GM12891 (cell line): ENCODE data around the gene TTLL8.
A peak's percentile ranks its signal among the peaks of the same experiment; 100 is the strongest.

Experiments used
- DNase-seq: peaks from one replicate; pipeline ENCODE4 v3.0.0; 2011; ENCODE audit warnings: low spot score; ENCODE audit not compliant: insufficient read length
- FAIRE-seq: peaks from 2 replicates; lab custom pipeline; 2011; peaks lifted over from hg19 to GRCh38; lab: Jason Lieb, UNC
- PAX5 ChIP-seq: IDR thresholded peaks from 2 replicates; pipeline ENCODE4 v1.6.1; 2011; ENCODE audit warnings: low read length, moderate library complexity, mild to moderate bottlenecking; ENCODE audit not compliant: insufficient read depth, severe bottlenecking
- POLR2A ChIP-seq: IDR thresholded peaks from 2 replicates; pipeline ENCODE4 v1.6.1; 2011; ENCODE audit warnings: low read depth, low read length, control low read depth
- POLR2AphosphoS5 ChIP-seq: IDR thresholded peaks from 2 replicates; pipeline ENCODE4 v1.6.1; 2011; ENCODE audit warnings: low read depth, low read length, control low read depth
- POU2F2 ChIP-seq: IDR thresholded peaks from 2 replicates; pipeline ENCODE4 v1.6.1; 2011; ENCODE audit warnings: low read depth, mild to moderate bottlenecking, control low read depth, low read length, moderate library complexity
- SPI1 ChIP-seq: IDR thresholded peaks from 2 replicates; pipeline ENCODE4 v1.6.1; 2011; ENCODE audit warnings: low read depth, low read length, control low read depth
- TAF1 ChIP-seq: IDR thresholded peaks from 2 replicates; pipeline ENCODE4 v1.6.1; 2011; ENCODE audit warnings: low read depth, low read length, control low read depth

TTLL8 gene

GRCh38 chr22:50014655-50015401 lies 43.3 kb downstream of the TTLL8 start:
- DNase-seq, result peak; percentile 51
- TF ChIP-seq POLR2A (no peak), TAF1 (no peak), PAX5 (no peak), SPI1 (no peak), POU2F2 (no peak), POLR2AphosphoS5 (no peak)
- no peak for FAIRE-seq

- DNase-seq, result peak; percentile 36
- FAIRE-seq, result no peak
These were observed 44.0 kb downstream of the TTLL8 start for GRCh38 chr22:50014053-50014501.

DNA sequence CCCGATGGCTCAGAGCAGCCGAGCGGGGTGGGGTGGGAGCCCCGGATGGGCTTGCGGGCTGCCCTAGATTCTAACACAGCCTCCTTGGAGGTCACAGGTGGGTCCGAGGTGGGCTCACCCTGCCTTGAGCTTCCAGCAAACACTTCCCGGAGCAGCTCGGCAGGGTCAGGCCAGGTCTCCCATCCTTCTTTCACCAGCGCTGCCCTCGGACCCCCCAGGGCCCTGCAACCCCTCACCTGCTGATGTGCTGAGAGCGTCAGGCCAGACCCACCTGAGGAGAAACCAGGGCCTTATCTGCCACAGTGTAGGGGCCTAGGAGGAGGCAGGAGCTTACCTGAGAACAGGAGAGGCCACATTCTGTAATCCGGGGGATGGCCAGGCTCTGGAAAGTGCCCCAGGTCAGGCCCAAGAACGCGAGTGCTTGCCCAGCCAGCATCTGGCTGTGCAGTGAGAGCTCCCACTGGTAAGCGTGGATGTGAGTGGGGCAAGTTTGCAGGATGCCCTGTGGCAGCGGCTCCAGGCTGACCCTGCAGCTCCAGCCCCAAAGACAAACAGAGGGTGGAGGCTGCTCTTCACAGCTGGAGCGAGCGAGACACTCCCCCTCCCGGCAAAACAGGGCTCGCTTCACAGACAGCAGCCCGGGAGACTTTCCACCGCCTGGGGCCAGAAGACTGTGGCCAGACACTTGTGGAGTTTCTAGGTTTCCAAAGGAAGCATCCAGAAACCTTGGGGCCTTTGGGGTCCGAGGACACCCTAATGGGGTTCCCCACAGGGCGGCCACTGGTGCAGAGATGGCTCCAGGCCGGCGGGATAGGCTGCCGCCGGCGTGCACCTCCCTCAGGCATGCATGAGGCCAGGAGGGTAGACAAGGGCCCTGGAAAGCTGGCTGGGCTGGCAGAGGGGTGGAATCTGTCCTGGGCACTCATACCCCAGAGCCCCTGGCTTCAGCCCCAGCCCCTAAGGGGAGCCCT lies 45.6 kb downstream of the TTLL8 start, which contains the start of gene IL17REL:
TSS of gene IL17REL (minus strand) at position 555 of the 971 bp plus-strand sequence. CDS start at position 436, 119 bp downstream.
- DNase-seq (peak; percentile 25), FAIRE-seq (no peak)
- TF ChIP-seq TAF1, result no peak
- no peak for TF ChIP-seq POLR2AphosphoS5
- TF ChIP-seq PAX5, result no peak
- no peak for TF ChIP-seq POLR2A
- no peak for TF ChIP-seq SPI1
- no peak for TF ChIP-seq POU2F2

More at GRCh38 chr22:50014053-50014501, 44.0 kb downstream of the TTLL8 start:
- no peak for TF ChIP-seq POLR2A
- no peak for TF ChIP-seq TAF1
- TF ChIP-seq PAX5, result no peak
- TF ChIP-seq POU2F2, result no peak
- TF ChIP-seq SPI1, result no peak

DNA sequence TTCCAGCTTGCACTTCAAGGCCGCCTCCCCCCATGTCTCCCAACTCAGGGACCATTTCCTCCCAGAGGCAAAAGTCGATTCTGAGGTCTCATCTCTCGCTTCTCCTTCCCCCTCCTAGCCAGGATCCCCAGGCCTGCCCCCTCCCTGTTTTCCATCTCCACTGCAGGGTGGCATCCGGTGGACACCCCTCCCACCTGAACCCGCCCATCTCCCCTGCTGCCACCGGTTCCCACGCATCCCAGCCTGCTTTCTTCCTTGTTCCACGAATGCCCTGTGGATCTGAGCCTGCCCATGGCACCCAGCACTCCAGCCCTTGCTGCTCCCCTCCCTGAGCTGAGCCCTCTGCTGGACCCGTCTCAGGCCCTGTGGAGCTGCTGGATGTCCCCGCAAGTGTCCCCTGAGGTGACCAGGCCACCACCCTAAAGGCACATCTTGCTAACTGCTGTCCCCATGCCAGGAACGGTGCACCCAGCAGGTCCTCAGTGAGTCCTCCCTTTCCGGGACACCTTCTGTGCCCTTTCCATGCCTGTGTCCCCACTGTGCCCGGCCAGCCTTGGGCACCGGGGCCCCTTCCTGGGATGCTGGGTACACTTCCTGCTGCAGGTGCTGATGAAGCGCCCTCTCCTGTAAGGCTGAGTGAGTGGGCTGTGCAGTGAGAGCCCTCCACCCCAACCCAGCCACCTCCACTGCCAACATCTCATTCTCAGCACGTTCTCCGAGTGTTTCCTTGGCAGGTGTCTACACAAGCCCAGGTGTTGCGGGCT lies 46.5 kb downstream of the TTLL8 start:
- FAIRE-seq (no peak), DNase-seq (peak; percentile 45)
- TF ChIP-seq TAF1 (no peak), POU2F2 (no peak), POLR2AphosphoS5 (no peak), PAX5 (no peak)

GRCh38 chr22:50010676-50011446 lies 47.2 kb downstream of the TTLL8 start:
- FAIRE-seq (no peak), DNase-seq (peak; percentile 69)
- TF ChIP-seq POLR2A (no peak), POLR2AphosphoS5 (no peak), PAX5 (no peak), SPI1 (no peak)

- FAIRE-seq, result peak; percentile 88
- TF ChIP-seq POLR2AphosphoS5, result no peak
- no peak for TF ChIP-seq SPI1
- no peak for TF ChIP-seq POLR2A
- no peak for TF ChIP-seq TAF1
- TF ChIP-seq POU2F2, result no peak
- TF ChIP-seq PAX5, result no peak
- DNase-seq, result no peak
These were observed 48.1 kb downstream of the TTLL8 start for GRCh38 chr22:50009765-50010675.

DNA sequence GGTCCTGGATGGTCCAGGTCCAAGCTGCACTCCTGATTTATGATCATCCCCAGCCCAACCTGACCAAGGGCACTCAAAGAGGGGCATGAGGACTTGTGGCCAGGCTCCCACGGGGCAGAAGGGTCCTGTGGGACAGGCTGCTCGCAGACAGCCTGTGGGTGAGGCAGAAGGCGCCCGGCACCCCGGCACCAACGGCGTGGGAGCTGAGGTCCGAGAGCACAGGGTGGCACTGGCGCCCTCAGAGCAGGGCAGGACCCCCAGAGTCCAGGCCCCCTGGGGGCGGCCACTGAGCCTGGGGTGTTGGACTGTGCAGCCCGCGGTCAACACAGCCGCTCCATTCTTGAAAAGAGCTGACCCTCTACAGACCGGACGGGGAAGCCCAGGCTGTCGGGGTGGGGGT lies 48.8 kb downstream of the TTLL8 start:
- no peak for TF ChIP-seq PAX5
- TF ChIP-seq POU2F2, result no peak
- FAIRE-seq (no peak), DNase-seq (no peak)

GRCh38 chr22:50008151-50009040 lies 49.7 kb downstream of the TTLL8 start:
- DNase-seq (no peak), FAIRE-seq (no peak)
- TF ChIP-seq PAX5 (no peak), POLR2AphosphoS5 (no peak), SPI1 (no peak), POLR2A (no peak), TAF1 (no peak), POU2F2 (no peak)
